GM12873 (cell line): ENCODE data around the gene PSMD6.

Experiments used
- CTCF ChIP-seq: IDR thresholded peaks from 2 replicates; pipeline ENCODE4 v1.5.1; 2012; ENCODE audit warnings: low read depth, mild to moderate bottlenecking, moderate library complexity, low read length, control low read depth; ENCODE audit not compliant: insufficient read depth; ENCODE audit errors: missing control alignments

PSMD6 gene

GRCh38 chr3:64053581-64053980, 30.3 kb upstream of the PSMD6 start:
- TF ChIP-seq CTCF, result no peak

GRCh38 chr3:64053117-64053516, 29.8 kb upstream of the PSMD6 start:
- no peak for TF ChIP-seq CTCF

GRCh38 chr3:64049832-64050231, 26.5 kb upstream of the PSMD6 start:
- no peak for TF ChIP-seq CTCF

GRCh38 chr3:64049136-64049535, 25.8 kb upstream of the PSMD6 start:
- no peak for TF ChIP-seq CTCF

GRCh38 chr3:64048631-64049061, 25.4 kb upstream of the PSMD6 start:
- TF ChIP-seq CTCF, result no peak

GRCh38 chr3:64047787-64048186, 24.5 kb upstream of the PSMD6 start:
- no peak for TF ChIP-seq CTCF

GRCh38 chr3:64046996-64047594, 23.8 kb upstream of the PSMD6 start:
- TF ChIP-seq CTCF, result no peak
